ENCODE data around the gene ZFYVE21. TPM values are rescaled to one million over a fixed set of nuclear protein-coding genes. Genes with fewer than 3 reads are reported as not detected.

ZFYVE21 gene
- total RNA-seq, 1 experiment from 2014 or later = 49.7 TPM

GRCh38 chr14:103731481-103731880, 15.9 kb downstream of the ZFYVE21 start:
- Mint-ChIP-seq H3K4me1 (peaks cover 0 to 3% of the 10 kb centered on the region in 2 experiments; a peak in 1 of 4 replicates), H3K9me3 (no peaks in the 10 kb centered on the region), H3K27me3 (ENCODE audit: low read depth) (no peaks in the 10 kb centered on the region), H3K4me3 (no peak overlapping the region), H3K27ac (peak overlapping the region in 1 of 3 experiments; percentile 85; a peak in 1 of 7 replicates), H3K36me3 (ENCODE audit: insufficient read depth in 1 of 3, low read depth in 3 of 3) (peaks cover 2 to 44% (median 34%) of the 10 kb centered on the region in 3 experiments; a peak in 6 of 7 replicates)
- TF ChIP-seq CTCF (conservative IDR thresholded peaks at IDR 0.05) = no peak
- Histone ChIP-seq H3T11ph (ENCODE audit: low read length) (no peak overlapping the region), H2BK15ac (ENCODE audit: low read depth, low read length) (no peak overlapping the region), H3K14ac (ENCODE audit: insufficient read depth, low read length) (no peak overlapping the region), H4K5ac (ENCODE audit: insufficient read length, low read depth, low read length) (no peak overlapping the region), H3K27ac (ENCODE audit: insufficient read length, low read depth, low read length) (no peak overlapping the region), H3K56ac (ENCODE audit: insufficient read length, low read depth, low read length) (no peak overlapping the region), H2AFZ (ENCODE audit: low read length) (no peak overlapping the region), H3K4me1 (ENCODE audit: insufficient read depth, low read length) (no peaks in the 10 kb centered on the region), H2BK20ac (ENCODE audit: low read depth, low read length, poor library complexity, severe bottlenecking) (no peak overlapping the region), H3K27me3 (ENCODE audit: insufficient read depth, low read length) (no peaks in the 10 kb centered on the region), H2AK5ac (ENCODE audit: insufficient read length, low read length) (no peak overlapping the region), H4K20me1 (ENCODE audit: control insufficient read depth, insufficient read depth, insufficient read length) (peaks cover 3% of the 10 kb centered on the region), H4K8ac (replicated peaks; ENCODE audit: insufficient read length, low read depth, low read length) (no peak overlapping the region), H3K4me2 (ENCODE audit: insufficient read depth, insufficient read length, low read length) (no peak overlapping the region), H4K91ac (ENCODE audit: insufficient read length, low read depth, low read length) (peak overlapping the region; percentile 2), H3K4ac (ENCODE audit: low read depth, low read length) (no peak overlapping the region), H2BK5ac (ENCODE audit: insufficient read length, low read length) (no peak overlapping the region), H3K18ac (ENCODE audit: insufficient read length, low read depth, low read length) (no peak overlapping the region), H3K9me3 (ENCODE audit: control insufficient read depth, low read depth, low read length) (no peaks in the 10 kb centered on the region), H3K79me2 (ENCODE audit: insufficient read depth, low read length) (no peaks in the 10 kb centered on the region), H2BK120ac (ENCODE audit: low read depth, low read length, poor library complexity, severe bottlenecking) (no peak overlapping the region), H2BK12ac (ENCODE audit: insufficient read length, low read depth, low read length) (no peak overlapping the region), H3K79me1 (ENCODE audit: insufficient read depth, low read depth, low read length, poor library complexity, severe bottlenecking) (no peaks in the 10 kb centered on the region), H3K23ac (ENCODE audit: insufficient read length, low read depth, low read length) (no peak overlapping the region), H3K9ac (ENCODE audit: extremely low read depth, insufficient read length, low read length) (no peak overlapping the region), H3K23me2 (ENCODE audit: insufficient read length, low read depth, low read length, poor library complexity, severe bottlenecking) (no peaks in the 10 kb centered on the region)
- no CpG with 5 or more reads among the region's 15 CpGs for WGBS (ENCODE audit: extremely low coverage, insufficient read length, low lambda C conversion rate)
- no peak for DNase-seq
